Spinal cord (tissue), 10 donors: ENCODE data around the gene PRKN. TPM values are rescaled to one million over a fixed set of nuclear protein-coding genes. Genes with fewer than 3 reads are reported as not detected.

Experiments
- DNase-seq, 6 donors: peaks; one replicate each; pipeline versions ENCODE4 v3.0.0 to v3.0.0-alpha.2; 2013 to 2015; ENCODE audit warnings: low spot score in 6 of 6, low read depth in 4 of 6
- H3K27ac ChIP-seq: one replicate; pipeline ENCODE4 v1.5.1; 2013; ENCODE audit warnings: low read depth, low read length, control low read depth
- H3K27me3 ChIP-seq: one replicate; pipeline ENCODE4 v1.6.1; 2013; ENCODE audit warnings: low read length; ENCODE audit not compliant: control insufficient read depth, insufficient read depth
- H3K36me3 ChIP-seq: one replicate; pipeline ENCODE4 v1.6.1; 2013; ENCODE audit warnings: low read length; ENCODE audit not compliant: control insufficient read depth, insufficient read depth
- H3K4me1 ChIP-seq: one replicate; pipeline ENCODE4 v1.6.1; 2013; ENCODE audit warnings: low read length; ENCODE audit not compliant: control insufficient read depth, insufficient read depth
- H3K4me3 ChIP-seq: one replicate; pipeline ENCODE4 v1.5.1; 2013; ENCODE audit warnings: low read depth, low read length, control low read depth
- H3K9me3 ChIP-seq: one replicate; pipeline ENCODE4 v1.6.1; 2013; ENCODE audit warnings: low read length; ENCODE audit not compliant: control insufficient read depth, insufficient read depth
- WGBS: methylation state at CpG from one replicate; pipeline ENCODE4 v1.1.5; 2013; ENCODE audit warnings: missing lambda C conversion rate; ENCODE audit not compliant: insufficient coverage; 5-methylcytosine and 5-hydroxymethylcytosine counted together
- polyA plus RNA-seq, 2 donors: library from polyadenylated mRNA; unstranded; fragments of 120-200 nt; gene quantifications; one replicate each; pipeline ENCODE4 v1.2.1, GENCODE V29; 2013; ENCODE audit not compliant: insufficient read length in 2 of 2
- total RNA-seq, 2 donors: library from RNA; depleted of rRNA in 1 of 2; stranded (reverse); fragments of 120-200 nt in 1 of 2; fragments of >200 nt in 1 of 2; gene quantifications; one replicate each; pipeline versions ENCODE4 v1.2.3 to v1.2.4, GENCODE V29; 2013 to 2014
- donor health status: healthy.

Gene PRKN
- total and polyA plus RNA-seq, 4 donors = 7.4 to 9.5 (median 8.4) TPM

- Histone ChIP-seq H3K9me3 (no peaks in the 10 kb centered on the region), H3K27ac (no peak overlapping the region), H3K4me3 (no peak overlapping the region), H3K27me3 (no peaks in the 10 kb centered on the region), H3K36me3 (no peaks in the 10 kb centered on the region), H3K4me1 (no peaks in the 10 kb centered on the region)
- no CpG with 5 or more reads among the region's 5 CpGs for WGBS
- DNase-seq = no peak
Measured at GRCh38 chr6:162596676-162597075, 130.9 kb downstream of the PRKN start.

GRCh38 chr6:162591517-162591916 lies 136.0 kb downstream of the PRKN start:
- H3K4me3 ChIP-seq = no peak overlapping the region
- H3K9me3 ChIP-seq = no peaks in the 10 kb centered on the region
- no peaks in the 10 kb centered on the region for H3K4me1 ChIP-seq
- DNase-seq = no peak
- H3K27ac ChIP-seq = no peak overlapping the region
- H3K27me3 ChIP-seq = no peaks in the 10 kb centered on the region
- no peaks in the 10 kb centered on the region for H3K36me3 ChIP-seq

DNA sequence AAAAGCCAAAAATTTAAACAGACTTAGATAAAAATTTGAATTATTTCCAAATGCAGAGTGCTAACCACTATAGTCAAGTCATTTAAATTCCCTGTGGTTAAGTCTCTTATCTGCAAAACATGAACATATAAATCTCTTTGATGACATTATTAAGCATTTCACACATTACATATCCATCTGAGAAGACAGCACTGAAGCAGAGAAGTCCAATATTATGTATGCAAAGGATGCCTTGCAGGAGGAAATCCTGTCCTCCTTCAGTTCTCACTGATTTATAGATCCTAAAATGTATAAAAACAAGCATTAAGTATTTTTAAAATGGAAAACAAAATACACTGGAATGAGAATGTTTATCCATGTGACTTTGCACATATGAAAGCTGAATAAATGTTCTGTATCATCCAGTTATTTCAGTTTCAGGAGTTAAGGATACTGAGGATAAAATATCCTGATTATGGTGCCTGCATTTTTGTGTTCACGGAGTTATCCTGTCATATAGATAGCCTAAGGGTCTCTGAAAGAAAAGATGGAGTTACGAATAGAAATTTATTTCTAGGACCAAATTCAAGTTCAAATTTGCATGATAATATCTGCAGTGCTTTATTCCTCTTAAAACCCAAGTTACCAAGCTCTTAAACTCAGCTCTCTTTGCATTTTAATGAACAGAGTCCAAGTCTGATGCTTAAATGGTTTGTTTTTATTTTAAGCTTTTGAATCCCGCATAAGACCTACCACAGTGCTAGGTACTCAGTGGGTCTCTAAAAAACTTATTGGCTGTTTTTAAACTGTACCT lies 145.4 kb downstream of the PRKN start:
- Histone ChIP-seq H3K27me3 (no peaks in the 10 kb centered on the region), H3K9me3 (no peaks in the 10 kb centered on the region), H3K4me3 (no peak overlapping the region), H3K27ac (no peak overlapping the region), H3K4me1 (no peaks in the 10 kb centered on the region), H3K36me3 (no peaks in the 10 kb centered on the region)
- DNase-seq = peak in 1 of 6 donors; percentile 47
- no CpG with 5 or more reads among the region's 3 CpGs for WGBS

- no peaks in the 10 kb centered on the region for H3K36me3 ChIP-seq
- no peaks in the 10 kb centered on the region for H3K27me3 ChIP-seq
- H3K4me3 ChIP-seq = no peak overlapping the region
- no peaks in the 10 kb centered on the region for H3K9me3 ChIP-seq
- DNase-seq = no peak
- H3K27ac ChIP-seq = no peak overlapping the region
- H3K4me1 ChIP-seq = no peaks in the 10 kb centered on the region
- WGBS = 60% methylated on average over 1 of the region's 4 CpGs
Measured at GRCh38 chr6:162580619-162581018, 146.9 kb downstream of the PRKN start.

DNA sequence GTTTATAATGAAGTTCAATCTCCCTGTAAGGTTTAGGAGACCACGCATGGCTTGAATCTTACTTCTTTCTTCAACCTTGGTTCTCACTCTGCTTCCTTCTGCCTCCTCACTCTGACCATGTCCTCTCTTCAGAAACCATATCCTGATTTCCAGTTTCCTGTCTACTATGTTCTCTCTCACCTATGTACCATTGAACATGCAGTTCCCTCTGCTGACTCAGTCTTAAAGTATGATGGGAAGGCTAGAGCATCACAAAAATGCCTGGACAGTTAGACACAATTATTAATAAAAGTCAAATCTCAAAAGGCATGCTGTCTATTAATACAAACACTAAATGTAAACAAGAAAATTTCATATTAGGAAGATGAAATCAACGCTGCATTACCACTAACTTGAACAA lies 151.6 kb downstream of the PRKN start:
- no peaks in the 10 kb centered on the region for H3K4me1 ChIP-seq
- DNase-seq = no peak
- WGBS = 100% methylated on average over 1 of the region's 2 CpGs
- H3K4me3 ChIP-seq = no peak overlapping the region
- H3K27me3 ChIP-seq = no peaks in the 10 kb centered on the region
- no peak overlapping the region for H3K27ac ChIP-seq
- no peaks in the 10 kb centered on the region for H3K36me3 ChIP-seq
- H3K9me3 ChIP-seq = no peaks in the 10 kb centered on the region

- no peaks in the 10 kb centered on the region for H3K4me1 ChIP-seq
- H3K27me3 ChIP-seq = no peaks in the 10 kb centered on the region
- 60% methylated on average over 1 of the region's 3 CpGs for WGBS
- no peak overlapping the region for H3K27ac ChIP-seq
- H3K9me3 ChIP-seq = peaks cover 2% of the 10 kb centered on the region
- H3K4me3 ChIP-seq = no peak overlapping the region
- peak in 2 of 6 donors; percentile 28 to 44 for DNase-seq
- peaks cover 4% of the 10 kb centered on the region for H3K36me3 ChIP-seq
Measured at GRCh38 chr6:162572240-162572639, 155.3 kb downstream of the PRKN start.

DNA sequence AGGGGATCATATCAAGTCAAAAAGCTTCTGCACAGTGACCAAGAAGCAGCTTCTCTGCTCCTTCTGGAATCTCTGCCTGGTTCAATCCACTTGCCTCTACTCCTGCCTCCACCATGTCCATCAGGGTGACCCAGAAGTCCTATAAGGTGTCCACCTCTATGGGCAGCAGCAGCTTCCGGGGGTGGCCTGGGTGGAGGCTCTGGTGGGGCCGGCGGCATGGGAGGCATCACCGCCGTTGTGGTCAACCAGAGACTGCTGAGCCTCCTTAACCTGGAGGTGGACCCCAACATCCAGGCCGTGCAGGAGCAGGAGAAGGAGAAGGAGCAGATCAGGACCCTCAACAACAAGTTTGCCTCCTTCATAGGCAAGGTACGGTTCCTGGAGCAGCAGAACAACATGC lies 159.3 kb downstream of the PRKN start:
- Histone ChIP-seq H3K4me3 (no peak overlapping the region), H3K27ac (no peak overlapping the region), H3K9me3 (peaks cover 5% of the 10 kb centered on the region), H3K36me3 (peaks cover 4% of the 10 kb centered on the region), H3K27me3 (no peaks in the 10 kb centered on the region), H3K4me1 (no peaks in the 10 kb centered on the region)
- DNase-seq = no peak
- 90% methylated on average over 7 of the region's 7 CpGs for WGBS

- Histone ChIP-seq H3K27me3 (no peaks in the 10 kb centered on the region), H3K4me3 (no peak overlapping the region), H3K4me1 (no peaks in the 10 kb centered on the region), H3K27ac (no peak overlapping the region), H3K36me3 (no peaks in the 10 kb centered on the region), H3K9me3 (peaks cover 4% of the 10 kb centered on the region)
- 100% methylated on average over 3 of the region's 3 CpGs for WGBS
- no peak for DNase-seq
Measured at GRCh38 chr6:162562041-162562440, 165.5 kb downstream of the PRKN start.

DNA sequence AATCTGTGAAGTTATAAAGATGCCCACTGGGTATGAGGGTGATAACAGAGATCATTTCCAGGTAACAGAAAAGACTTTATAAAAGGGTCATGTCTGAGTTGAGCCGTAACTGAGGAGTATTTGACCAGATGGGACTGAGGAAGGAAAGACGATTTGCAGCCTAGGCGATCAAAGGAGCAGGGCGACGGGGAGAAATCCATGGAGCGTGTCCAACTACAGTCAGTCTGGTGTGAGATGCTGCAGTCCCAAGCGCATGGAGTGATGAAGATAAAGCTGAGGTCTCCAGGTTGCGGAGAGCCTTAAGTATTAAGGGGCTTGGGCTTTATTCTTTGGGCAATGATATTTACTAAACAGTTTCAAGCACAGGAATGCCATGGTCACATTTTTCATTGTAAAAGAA lies 166.7 kb downstream of the PRKN start:
- H3K27me3 ChIP-seq = no peaks in the 10 kb centered on the region
- WGBS = 65% methylated on average over 7 of the region's 8 CpGs
- peak in 1 of 6 donors; percentile 19 for DNase-seq

GRCh38 chr6:162554531-162554930 lies 173.0 kb downstream of the PRKN start:
- DNase-seq = no peak
- Histone ChIP-seq H3K27ac (no peak overlapping the region), H3K36me3 (no peaks in the 10 kb centered on the region), H3K4me1 (no peaks in the 10 kb centered on the region), H3K9me3 (no peaks in the 10 kb centered on the region), H3K27me3 (no peaks in the 10 kb centered on the region), H3K4me3 (no peak overlapping the region)
- 90% methylated on average over 6 of the region's 9 CpGs for WGBS

More for the DNA sequence above, 166.7 kb downstream of the PRKN start:
- Histone ChIP-seq H3K4me3 (no peak overlapping the region), H3K36me3 (no peaks in the 10 kb centered on the region), H3K9me3 (peaks cover 2% of the 10 kb centered on the region), H3K4me1 (no peaks in the 10 kb centered on the region), H3K27ac (no peak overlapping the region)
